GM19193 (cell line): ENCODE data around the gene TRPT1.
A peak's percentile ranks its signal among the peaks of the same experiment; 100 is the strongest.

ENCODE experiments used
- POLR2A ChIP-seq: IDR thresholded peaks from 4 replicates; pipeline ENCODE4 v1.6.1; 2011; ENCODE audit not compliant: insufficient read depth, insufficient read length; ENCODE audit errors: extremely low read depth

TRPT1 gene

DNA sequence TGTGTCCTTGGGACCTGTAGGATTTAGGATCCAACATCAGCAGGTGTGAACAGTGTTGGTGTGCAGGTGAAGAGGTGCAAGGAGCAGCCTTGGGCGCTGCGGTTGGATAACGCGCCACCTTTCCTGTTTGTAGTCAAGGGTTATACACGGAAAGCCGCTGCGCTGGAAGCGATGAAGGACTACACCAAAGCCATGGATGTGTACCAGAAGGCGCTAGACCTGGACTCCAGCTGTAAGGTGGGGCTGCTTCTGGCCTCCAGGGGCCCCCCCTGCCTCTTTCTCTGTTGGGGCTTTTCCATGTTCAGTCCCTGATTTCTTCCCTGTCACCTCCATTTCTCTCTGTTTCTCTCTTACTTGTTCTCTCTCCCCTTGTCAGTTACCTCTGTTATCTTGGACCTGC, 23.0 kb downstream of the TRPT1 start:
- no peak for TF ChIP-seq POLR2A

DNA sequence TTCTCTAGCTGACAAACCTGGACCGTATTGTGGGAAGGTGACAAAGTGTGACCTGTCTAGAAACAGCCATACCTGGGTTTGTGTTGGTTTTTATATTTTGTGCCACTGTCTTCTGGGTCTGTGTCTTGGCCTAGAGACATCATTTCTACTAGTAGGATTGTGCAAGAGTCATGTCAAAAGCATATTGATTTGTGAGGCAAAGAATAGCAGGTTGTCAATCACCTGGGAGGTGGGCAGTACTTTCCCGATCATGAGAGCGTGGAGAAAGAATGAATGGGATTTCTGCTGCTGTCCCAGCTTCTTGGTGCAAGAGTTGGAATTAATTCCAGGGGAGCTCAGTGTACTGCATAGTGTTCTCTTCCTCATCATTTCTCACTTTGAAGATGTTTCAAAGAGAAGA, 24.4 kb downstream of the TRPT1 start:
- TF ChIP-seq POLR2A: no peak

DNA sequence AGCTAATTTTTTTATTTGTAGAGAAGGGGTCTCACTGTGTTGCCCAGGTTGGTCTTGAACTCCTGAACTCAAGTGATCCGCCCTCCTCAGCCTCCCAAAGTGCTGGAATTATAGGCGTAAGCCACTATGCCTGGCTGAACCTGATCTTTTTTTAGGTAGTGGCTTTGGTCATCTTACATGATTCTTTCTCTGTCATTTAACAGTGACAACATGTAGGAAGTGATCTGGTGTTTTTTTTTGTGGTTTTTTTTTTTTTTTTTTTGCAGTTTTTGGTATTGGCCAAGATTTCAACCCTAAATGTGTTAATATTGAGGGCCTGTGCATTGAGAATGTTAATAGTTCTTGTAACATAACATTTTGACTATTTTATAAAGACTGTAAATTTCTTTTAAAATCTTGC, 27.5 kb downstream of the TRPT1 start:
- no peak for TF ChIP-seq POLR2A

DNA sequence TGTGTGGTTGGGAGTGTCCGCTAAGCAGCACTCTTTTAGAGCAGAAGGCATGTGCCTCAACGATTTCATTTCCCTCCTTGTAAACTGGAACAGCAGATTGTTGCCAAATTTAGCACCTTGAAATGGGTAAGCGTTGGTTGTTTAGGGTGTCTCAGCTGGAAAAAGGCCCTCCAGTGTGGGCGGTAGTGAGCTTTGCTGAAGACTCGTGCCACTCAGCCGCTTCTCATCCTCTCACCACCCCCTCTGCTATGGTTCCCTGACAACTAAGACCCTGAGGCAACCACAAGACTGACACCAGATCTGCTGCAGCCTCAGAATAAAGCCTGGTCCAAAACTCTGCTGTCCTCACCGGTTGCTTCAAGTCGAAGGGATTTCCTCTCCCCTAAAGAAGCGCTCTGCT, 29.4 kb downstream of the TRPT1 start:
- TF ChIP-seq POLR2A: no peak

DNA sequence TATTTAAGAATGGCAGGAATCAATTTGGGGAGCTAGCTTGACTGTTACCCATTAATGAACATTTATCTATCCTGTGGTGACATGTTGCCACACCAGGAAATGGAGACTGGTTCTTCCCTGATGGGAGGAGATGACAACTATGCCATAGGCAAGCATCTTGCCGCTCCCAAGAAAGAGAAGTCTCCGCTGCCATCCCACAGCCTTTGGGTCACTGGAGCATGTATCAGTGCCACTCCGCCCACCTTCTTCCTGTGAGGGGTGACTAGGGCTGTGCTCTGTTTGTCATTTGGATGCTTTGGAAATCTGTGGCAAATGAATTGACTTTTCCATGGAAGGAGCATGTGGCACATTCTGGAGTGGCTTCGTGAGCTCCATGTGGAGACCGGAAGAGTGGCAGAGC, 33.6 kb downstream of the TRPT1 start:
- TF ChIP-seq POLR2A: no peak

DNA sequence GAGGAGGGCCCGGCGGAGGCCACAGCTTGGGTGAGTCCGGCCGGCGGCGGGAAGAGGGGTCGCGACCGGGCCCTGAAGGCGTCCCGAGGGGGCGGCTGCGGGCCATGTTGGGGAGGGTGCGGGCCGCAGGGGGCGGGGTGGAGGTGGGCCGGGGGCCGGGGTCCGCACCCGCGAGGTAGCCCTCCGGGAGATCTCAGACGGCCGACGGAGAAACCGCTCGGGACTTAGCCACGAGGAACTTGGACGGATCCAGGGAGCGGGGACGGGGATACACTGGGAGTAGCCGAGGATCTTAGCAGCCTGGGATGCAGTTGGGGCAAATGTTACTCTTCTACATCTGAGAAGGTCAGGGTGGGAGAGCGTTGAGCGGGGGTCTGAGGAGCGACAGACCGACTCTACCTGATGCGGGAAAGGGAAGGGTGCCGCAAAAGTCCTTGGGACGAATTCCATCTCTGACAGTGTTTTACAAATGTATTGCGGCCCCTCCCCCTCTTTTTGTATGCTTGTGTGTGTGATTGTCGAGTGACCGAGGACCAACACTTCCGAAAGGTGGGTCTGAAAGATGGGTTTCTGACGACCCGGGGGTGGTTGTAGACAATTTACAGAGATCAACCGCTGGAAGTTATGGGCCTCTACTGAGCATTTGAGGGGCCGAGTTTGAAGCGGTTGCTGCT, 39.4 kb downstream of the TRPT1 start:
- no peak for TF ChIP-seq POLR2A

DNA sequence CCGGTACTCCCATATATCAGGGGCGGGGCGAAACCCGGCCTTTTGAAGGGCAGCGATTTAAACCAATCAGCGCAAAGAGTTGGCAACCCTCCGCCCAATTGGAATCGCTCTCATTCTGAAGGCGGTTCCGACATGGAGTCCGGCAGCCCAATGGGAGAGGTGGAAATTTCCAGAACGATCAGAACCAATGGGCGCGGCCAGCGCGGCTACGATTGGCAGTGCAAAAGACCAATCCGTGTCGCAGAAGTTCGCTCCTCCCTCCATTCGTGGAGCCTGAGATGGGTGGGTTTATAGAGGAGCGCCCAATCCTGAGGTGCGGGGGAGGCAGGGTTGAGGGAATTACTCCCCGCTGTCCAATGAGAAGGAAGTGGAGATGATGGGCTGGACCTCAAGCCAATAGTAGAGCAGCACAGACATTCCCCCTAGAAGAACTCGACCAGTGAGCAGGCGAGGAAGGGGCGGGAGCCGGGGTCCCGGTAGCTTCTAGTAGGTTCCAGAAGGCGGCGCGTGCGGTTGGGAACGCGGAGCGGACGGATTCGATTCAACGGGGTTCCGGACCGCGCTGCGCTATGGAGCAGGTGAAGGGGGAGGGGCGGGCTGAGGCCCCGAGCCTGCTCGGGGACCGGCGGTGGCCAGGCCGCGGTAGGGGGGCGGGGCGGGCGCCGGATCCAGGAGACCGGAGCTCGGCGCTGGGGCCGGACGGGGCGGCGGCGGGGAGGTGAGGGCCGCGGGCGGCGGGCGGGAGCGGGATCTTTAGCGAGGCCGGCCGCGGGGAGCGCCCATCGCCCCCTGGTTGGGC, 40.1 kb downstream of the TRPT1 start, which contains the start of gene STIP1:
STIP1 (plus strand) TSS at position 479 of the 799 bp plus-strand sequence; CDS start at position 570, 91 bp downstream.
- TF ChIP-seq POLR2A: no peak

DNA sequence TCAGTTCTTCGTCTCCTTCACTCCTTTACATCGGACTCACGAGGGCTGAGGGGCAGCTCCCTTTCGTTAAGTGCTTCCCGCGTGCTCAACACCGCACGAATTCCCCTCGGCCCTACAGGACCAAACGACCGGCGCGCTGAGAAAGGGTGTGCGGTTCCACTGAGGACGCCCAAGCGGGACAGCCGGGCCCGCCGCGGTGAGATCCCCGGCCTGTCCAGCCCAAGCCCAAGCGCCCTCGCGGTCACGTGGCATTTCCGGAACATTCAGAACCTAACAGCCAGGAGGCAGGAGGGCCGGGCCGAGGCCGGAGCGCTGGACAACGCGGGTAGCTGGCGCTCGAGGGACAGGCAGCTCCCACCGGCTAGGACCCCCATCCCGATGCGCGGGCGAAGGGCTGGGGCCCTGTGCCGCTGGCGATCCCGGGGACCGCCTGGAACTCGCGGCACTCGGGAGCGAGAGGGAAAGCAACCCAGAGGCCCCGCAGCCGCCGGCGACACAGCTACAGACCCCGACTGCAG, 40.8 kb downstream of the TRPT1 start:
- TF ChIP-seq POLR2A: peak; percentile 99

DNA sequence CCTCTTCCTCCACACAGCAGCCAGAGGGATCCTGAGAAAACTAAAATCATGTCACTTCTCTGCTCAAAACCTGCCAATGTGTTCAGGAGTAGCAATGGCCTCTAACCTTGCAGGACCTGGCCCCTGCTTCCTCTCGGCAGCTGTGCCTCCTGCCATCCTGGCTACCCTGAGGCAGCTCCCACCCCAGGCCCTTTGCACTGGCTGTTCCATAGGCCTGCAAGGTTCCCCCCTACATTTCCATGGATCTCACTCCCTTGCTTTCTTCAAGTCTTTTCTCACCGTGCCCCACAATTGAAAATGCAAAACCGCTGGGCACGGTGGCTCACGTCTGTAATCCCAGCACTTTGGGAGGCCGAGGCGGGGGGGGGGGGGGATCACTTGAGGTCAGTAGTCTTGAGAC, 42.1 kb downstream of the TRPT1 start:
- no peak for TF ChIP-seq POLR2A

DNA sequence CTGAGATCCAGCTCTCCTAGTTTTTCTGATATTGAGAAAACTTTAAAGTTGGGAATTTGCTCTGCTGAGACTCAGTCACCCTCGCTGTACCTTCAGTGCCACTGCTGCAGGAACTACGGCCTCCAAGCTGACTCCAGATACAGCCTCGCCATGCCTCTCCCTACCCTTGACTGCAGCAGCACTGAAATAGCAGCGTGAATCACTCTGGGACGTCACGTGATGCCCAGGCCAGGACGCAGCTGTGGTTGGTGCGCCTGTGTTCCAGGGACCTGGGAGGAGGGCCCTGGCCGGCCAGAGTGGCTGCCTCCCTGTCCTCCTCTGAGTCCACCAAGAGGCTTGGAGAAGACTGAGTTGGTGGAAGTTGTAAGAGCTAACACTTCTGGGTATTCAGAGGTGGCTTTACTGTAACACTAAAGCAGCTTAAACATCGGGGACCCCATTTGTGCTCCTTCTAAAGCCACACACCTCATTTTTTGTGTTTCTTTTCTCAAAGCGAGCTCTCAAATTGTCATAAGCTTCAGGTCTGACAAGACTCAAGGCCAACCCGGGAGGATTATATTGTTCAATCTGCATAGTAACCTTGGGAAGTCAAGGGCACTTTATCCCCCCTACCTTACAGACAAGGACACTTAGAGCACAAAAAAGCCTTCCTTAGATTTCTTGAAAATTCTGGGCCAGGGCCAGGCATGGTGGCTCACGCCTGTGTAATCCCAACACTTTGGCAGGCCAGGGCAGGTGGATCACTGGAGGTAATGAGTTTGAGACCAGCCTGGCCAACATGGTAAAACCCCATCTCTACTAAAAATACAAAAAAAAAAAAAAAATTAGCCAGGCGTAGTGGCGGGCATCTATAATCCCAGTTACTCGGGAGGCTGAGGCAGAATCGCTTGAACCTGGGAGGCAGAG, 44.2 kb downstream of the TRPT1 start:
- TF ChIP-seq POLR2A: peak; percentile 64

DNA sequence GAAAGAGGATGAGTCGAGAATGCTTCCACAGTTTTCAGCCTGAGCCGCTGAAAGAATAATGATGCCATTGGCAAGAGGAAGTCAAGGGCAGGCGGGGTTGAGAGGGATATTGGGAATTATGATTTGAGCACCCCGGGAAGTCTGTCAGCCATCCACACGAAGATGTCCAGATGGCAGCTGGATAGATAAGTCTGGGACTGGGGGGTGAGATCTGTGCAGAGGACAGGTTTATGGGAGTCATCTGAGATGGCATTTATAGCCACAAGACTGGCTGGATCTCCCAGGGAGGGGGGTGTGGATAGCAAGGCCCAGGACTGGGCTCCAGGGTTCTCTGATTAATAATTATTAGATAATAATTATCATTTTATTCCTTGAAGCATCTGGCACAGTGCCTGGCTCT, 45.1 kb downstream of the TRPT1 start:
- TF ChIP-seq POLR2A: no peak

DNA sequence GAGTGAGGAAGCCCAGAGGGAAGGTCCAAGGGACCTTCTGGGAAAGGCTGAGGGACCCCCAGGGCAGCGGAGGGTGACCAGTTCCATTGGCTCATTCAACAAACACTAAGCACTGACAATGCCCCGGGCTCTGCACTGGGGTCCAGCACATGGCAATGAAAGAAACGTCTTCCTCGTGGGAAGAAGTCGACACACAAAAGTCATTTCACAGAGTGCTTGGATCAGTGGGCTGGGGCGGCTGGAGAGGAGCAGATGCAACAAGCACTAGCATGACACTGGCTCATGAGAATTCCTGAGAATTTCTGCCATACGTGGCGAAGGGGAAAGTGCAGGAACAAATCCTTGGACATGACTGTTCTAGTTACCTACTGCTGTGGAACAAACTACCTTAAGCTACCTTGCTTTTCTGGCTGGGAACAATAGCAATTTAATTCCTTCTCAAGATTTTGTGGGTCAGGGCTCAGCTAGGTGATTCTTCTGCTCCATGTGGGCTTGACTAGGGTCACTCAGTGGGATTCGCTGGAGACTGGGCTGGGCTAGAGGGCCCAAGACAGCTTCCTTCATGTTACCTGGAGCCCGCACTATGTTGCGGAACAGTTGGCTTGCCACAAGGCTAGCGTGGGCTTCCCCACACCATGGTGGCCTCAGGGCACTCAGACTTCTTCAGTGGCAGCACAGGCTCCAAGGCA, 46.9 kb downstream of the TRPT1 start:
- TF ChIP-seq POLR2A: no peak

DNA sequence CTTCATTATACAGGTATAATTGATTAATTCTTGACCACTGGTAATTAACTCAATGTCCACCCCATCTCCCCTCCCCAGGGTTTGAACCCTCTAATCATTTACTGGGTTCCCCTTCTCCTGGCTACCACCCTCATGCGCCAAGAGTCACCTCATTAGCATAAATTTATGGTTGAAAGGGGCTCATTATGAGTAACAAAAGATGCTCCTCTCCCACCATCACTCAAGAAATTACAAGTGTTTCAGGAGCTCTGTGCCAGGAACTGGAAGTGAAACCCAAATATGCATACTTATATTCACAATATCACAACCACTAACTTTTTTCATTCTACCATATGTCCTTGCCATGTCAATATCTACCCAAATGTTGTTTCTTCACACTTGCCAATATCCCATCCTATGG, 47.8 kb downstream of the TRPT1 start:
- no peak for TF ChIP-seq POLR2A

DNA sequence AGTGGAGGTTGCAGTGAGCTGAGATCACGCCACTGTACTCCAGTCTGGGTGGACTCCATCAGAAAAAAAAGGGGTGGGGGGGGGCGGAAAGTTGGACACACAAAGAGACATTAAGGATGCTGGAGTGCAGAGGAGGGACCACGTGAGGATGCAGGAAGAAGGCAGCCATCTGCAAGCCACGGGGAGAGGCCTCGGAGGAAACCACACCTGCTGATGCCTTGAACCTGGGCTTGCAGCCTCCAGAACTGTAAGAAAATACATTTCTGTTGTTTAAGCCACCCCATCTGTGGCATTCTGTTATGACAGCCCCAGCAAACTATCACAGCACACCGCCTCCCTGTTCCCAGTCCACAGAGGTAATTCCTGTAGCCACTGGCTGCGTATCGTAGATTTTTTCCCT, 49.2 kb downstream of the TRPT1 start:
- no peak for TF ChIP-seq POLR2A
